Jurkat, Clone E6-1 (cell line): ENCODE measurements around the gene SCML1. TPM values are rescaled to one million over a fixed set of nuclear protein-coding genes. Genes with fewer than 3 reads are reported as not detected.
A peak's percentile ranks its signal among the peaks of the same experiment; 100 is the strongest.

Experiments used
- DNase-seq: peaks from one replicate; pipeline ENCODE4 v3.0.0-alpha.2; 2011; ENCODE audit warnings: low read depth, low spot score
- H3K4me3 ChIP-seq: 2 replicates; pipeline ENCODE4 v1.5.1; 2011; ENCODE audit warnings: mild to moderate bottlenecking, low read length, control low read depth, moderate library complexity
- polyA plus RNA-seq: library from polyadenylated mRNA; unstranded; fragments of >200 nt; gene quantifications from one replicate; pipeline ENCODE4 v1.2.1, GENCODE V29; 2012; ENCODE audit warnings: missing spikeins; ENCODE audit not compliant: insufficient read length, insufficient read depth

The SCML1 gene
- 3.7 TPM for polyA plus RNA-seq

DNA sequence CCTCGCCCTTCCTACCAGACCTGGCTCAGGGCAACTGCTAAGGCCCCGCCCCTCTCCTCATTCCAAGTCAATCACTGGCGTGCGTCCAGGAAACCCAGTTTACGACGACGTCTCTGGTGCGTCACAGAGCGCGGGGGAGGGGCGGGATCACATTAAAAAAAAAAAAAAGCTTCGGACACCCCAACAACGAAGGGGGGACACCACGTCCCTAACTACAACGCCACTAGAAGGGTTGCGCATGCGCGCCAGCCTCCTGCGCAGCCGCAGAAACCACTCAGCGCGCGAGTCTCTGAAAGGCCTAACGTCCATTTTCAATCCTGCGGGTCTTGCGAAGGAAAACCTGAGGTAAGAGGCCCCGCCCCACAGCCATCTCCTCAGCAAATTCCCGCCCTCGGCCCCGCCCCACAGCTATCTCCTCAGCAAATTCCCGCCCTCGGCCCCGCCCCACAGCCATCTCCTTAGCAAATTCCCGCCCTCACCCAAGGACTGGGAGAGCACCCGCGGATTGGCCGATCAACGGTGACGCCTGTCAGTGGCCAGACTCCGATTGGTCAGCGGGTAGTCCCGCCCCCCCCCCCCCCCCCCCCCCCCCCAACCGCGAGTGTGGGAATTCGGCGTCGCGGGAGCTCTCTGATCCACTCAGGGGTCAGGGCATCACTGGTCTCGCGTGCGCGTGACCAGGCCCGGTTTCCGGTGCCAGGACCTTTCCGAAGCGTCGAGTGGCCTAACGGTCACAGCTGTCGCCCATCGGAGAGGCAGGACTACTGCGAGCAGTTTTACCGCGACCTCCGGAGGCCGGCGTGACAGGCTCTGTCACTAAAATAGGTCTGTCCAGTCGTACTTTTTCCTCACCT lies at the start of gene SCML1:
TSS of gene SCML1 (plus strand) at position 638 of the 854 bp plus-strand sequence. CDS start 6,694 bp downstream, outside the sequence.
- peak; percentile 90 for DNase-seq
- H3K4me3 ChIP-seq, result peak within 1 kb of the TSS; percentile 54

GRCh38 chrX:17687648-17688047 lies 49.6 kb upstream of the SCML1 start:
- no peak for DNase-seq
- no peak overlapping the region for H3K4me3 ChIP-seq

DNA sequence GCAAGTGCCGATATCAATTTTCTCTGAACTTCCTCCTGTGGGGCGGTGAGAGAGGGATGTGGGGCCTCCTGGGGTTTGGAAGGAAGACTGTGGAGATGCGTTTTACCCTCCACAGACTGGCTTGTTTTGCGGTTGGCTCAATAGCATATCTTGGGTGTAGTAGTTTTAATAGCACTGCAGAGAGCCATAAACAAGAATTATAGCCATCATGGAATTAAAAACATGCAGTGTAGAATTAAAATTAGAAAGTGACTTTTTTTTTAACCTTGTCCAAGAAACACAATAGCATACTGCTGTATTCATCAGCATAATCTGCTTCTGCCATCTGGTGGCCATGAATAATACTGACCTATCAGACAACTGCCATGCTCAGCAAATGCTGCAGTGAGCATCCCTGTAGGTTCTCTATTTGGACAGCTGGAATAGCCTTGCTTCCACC lies 47.3 kb upstream of the SCML1 start:
- DNase-seq, result peak; percentile 28

GRCh38 chrX:17692709-17693346 lies 44.5 kb upstream of the SCML1 start:
- no peak overlapping the region for H3K4me3 ChIP-seq
- DNase-seq, result no peak

More for the DNA sequence above, 47.3 kb upstream of the SCML1 start:
- H3K4me3 ChIP-seq, result no peak overlapping the region

GRCh38 chrX:17697191-17697590 lies 40.1 kb upstream of the SCML1 start:
- H3K4me3 ChIP-seq, result no peak overlapping the region
- no peak for DNase-seq

- DNase-seq, result no peak
- H3K4me3 ChIP-seq, result no peak overlapping the region
Observed at GRCh38 chrX:17700976-17701375, 36.3 kb upstream of the SCML1 start.

- no peak for DNase-seq
- no peak overlapping the region for H3K4me3 ChIP-seq
Observed at GRCh38 chrX:17703201-17703600, 34.1 kb upstream of the SCML1 start.

GRCh38 chrX:17705211-17705610 lies 32.1 kb upstream of the SCML1 start:
- DNase-seq, result no peak
- H3K4me3 ChIP-seq, result no peak overlapping the region

DNA sequence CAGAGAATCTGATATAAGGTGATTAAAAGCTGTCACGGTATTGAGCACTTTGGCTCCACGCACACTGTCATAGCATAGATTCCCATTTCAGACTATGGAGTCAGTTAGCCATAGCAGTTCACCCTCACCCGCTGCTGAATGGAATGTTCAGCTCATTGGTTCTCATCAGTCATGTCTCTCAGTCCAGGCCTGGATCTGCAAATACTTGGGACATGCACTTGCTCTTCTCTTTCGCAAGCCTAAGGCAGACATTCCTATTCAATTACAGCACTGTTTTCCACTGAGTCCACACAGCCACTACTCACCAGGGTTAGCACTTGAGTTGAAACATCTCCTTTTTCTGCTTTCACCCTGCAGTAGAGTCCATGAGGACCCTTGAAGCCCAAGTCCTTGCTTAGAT lies 30.6 kb upstream of the SCML1 start:
- H3K4me3 ChIP-seq, result no peak overlapping the region
- DNase-seq, result no peak

DNA sequence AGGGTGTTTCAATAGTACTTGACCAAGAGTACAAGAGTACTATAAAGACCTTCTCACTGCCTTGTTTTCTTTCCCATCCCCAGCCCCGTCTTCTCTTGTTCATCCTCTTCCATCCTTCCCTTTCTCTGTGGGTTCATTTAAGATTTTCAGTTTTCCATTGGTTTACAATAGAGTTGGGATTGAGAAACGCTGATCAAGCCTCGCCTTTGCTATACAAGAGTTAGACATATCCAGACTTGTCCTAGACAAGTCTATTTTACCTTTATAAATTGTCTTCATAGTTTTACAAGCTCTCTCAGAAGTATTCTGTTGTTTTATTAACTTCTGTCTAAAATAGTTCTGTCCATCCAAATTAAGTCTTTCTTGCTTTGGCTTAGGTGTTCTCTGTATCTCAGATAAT lies 29.6 kb upstream of the SCML1 start:
- DNase-seq, result no peak
- H3K4me3 ChIP-seq, result no peak overlapping the region

DNA sequence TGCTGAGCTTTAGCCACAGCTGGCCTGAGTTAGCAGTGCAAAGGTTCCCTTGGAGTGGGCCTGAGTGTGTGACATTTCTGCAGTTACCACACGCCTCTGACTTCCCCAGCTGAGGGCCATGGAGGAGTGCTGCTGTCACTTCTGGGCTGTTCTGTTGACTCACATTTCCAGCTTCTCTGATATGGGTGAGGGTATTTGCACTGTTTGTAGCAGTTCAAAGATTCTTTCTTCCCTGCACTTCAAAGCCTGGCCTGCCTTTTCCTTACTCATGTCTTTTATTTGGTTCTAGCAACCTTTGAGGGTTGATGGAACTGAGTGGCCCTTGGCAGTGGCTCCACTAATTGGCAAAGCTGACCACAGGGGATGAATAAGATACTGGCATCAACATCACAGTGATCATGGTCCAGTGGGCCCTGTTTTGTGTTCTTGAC lies 26.4 kb upstream of the SCML1 start:
- no peak for DNase-seq
- no peak overlapping the region for H3K4me3 ChIP-seq

GRCh38 chrX:17713288-17713687 lies 24.0 kb upstream of the SCML1 start:
- no peak for DNase-seq
- no peak overlapping the region for H3K4me3 ChIP-seq

GRCh38 chrX:17718649-17719165 lies 18.6 kb upstream of the SCML1 start:
- H3K4me3 ChIP-seq, result no peak overlapping the region
- no peak for DNase-seq

DNA sequence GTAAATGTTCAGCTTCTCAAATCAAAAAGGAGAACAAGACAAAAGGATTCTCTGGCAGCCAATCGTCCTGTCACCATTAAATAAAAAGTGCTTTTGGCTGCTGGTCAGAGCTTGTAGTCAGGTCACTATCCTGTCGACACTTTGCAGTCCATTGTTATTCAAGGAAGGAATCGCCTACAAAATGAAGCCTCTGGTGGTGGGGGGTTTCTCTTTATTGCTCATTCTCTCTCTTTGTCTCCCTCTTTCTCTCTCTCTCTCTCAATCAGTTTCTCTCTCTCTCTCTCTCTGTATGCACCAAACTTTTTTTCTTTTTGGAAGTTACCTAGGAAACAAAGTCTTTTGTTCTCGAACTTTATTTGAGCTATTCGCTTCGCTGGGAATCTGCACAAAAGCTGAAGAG lies 17.6 kb upstream of the SCML1 start:
- no peak for DNase-seq
- H3K4me3 ChIP-seq, result no peak overlapping the region

DNA sequence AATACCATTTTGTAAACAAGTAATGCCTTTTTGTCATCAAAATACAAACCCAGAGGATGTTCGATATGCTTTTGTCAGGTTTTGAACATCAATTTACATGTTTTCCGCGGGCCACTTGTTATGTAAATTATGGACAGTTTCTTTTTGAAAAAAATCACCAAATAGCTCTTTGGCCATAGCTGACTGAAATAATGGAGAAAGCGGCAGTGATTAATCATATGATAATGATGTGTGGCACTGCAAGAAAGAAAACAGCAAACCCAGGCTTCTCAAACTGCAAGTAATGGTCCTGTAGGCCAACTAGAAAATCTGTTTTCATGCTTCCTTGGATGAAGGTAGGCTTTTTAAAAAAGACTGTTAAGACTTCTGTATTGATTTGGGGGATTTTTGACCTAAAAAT lies 15.6 kb upstream of the SCML1 start:
- DNase-seq, result no peak
- no peak overlapping the region for H3K4me3 ChIP-seq

- no peak for DNase-seq
- no peak overlapping the region for H3K4me3 ChIP-seq
Observed at GRCh38 chrX:17725181-17725580, 12.1 kb upstream of the SCML1 start.

- H3K4me3 ChIP-seq, result no peak overlapping the region
- no peak for DNase-seq
Observed at GRCh38 chrX:17732138-17732783, 5.0 kb upstream of the SCML1 start.

GRCh38 chrX:17735406-17735805 lies 1.9 kb upstream of the SCML1 start:
- no peak for DNase-seq
- H3K4me3 ChIP-seq, result no peak overlapping the region

- H3K4me3 ChIP-seq, result peak overlapping the region; percentile 54
- DNase-seq, result no peak
Observed at GRCh38 chrX:17736478-17736855, 826 bp upstream of the SCML1 start.

DNA sequence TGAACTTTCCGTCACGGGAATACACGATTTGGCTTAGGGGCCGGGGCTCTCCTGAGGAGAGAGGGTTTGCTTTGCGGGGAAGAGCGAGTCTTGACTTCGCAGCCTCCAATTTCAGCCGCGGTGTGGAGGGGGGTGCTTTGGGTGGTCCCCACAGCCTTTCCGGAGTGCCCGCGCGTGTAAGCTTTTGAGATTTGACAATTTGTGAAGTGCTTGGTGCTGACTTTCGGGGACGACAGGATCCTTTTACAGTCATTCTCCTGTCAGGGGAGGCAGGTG lies 355 bp downstream of the SCML1 start:
- H3K4me3 ChIP-seq, result peak overlapping the region; percentile 54
- no peak for DNase-seq
